Stimulated activated CD4-positive, alpha-beta T cell treated with anti-CD3 and anti-CD28 coated beads, Interleukin-1b, Interleukin-23, amount 100 ng/mL, for 48 hours (primary cell): ENCODE data around the gene CCR7.
"Not testable (repeated sequence)": the region's sequence is repeated elsewhere in the genome, so short reads cannot be mapped to it uniquely, and the experiment has no call there.

ENCODE experiments used
- DNase-seq: peaks from one replicate; pipeline ENCODE4 v3.0.0-alpha.2; 2020

CCR7 gene

GRCh38 chr17:40548491-40548981 is 16.7 kb downstream of the CCR7 start:
- no peak for DNase-seq

GRCh38 chr17:40547785-40548478 is 17.3 kb downstream of the CCR7 start:
- DNase-seq = no peak

- peak; percentile 68 for DNase-seq
Measured at GRCh38 chr17:40547079-40547784, 18.0 kb downstream of the CCR7 start.

- not testable (repeated sequence) for DNase-seq
Measured at GRCh38 chr17:40546497-40546896, 18.8 kb downstream of the CCR7 start.

- DNase-seq = no peak
Measured at GRCh38 chr17:40545660-40546059, 19.6 kb downstream of the CCR7 start.

GRCh38 chr17:40542558-40543411 is 22.5 kb downstream of the CCR7 start:
- DNase-seq = peak; percentile 77

- peak; percentile 44 for DNase-seq
Measured at GRCh38 chr17:40541873-40542557, 23.3 kb downstream of the CCR7 start.

- peak; percentile 80 for DNase-seq
Measured at GRCh38 chr17:40541060-40541872, 24.0 kb downstream of the CCR7 start.

GRCh38 chr17:40540448-40540847 is 24.8 kb downstream of the CCR7 start:
- DNase-seq = peak; percentile 85

GRCh38 chr17:40539711-40540411 is 25.4 kb downstream of the CCR7 start:
- no peak for DNase-seq

- no peak for DNase-seq
Measured at GRCh38 chr17:40538936-40539705, 26.2 kb downstream of the CCR7 start.

GRCh38 chr17:40538019-40538935 is 27.0 kb downstream of the CCR7 start:
- no peak for DNase-seq

GRCh38 chr17:40536295-40537171 is 28.7 kb downstream of the CCR7 start:
- DNase-seq = no peak

- no peak for DNase-seq
Measured at GRCh38 chr17:40535924-40536294, 29.4 kb downstream of the CCR7 start.

- DNase-seq = no peak
Measured at GRCh38 chr17:40535438-40535837, 29.8 kb downstream of the CCR7 start.

GRCh38 chr17:40534371-40535189 is 30.7 kb downstream of the CCR7 start:
- no peak for DNase-seq

GRCh38 chr17:40533896-40534295 is 31.4 kb downstream of the CCR7 start:
- no peak for DNase-seq
